Coronary artery (tissue), 2 donors: ENCODE data around the gene ELFN1.

Experiments used
- DNase-seq: peaks from one replicate; pipeline ENCODE4 v3.0.0-alpha.2; 2017; ENCODE audit warnings: low spot score
- H3K27ac ChIP-seq, 2 donors: fragments of 200-600 bp; sonication (generic); one replicate each; pipeline ENCODE4 v1.5.1; 2016 to 2019
- H3K4me3 ChIP-seq: fragments of 200-600 bp; sonication (generic); 2 replicates; pipeline ENCODE4 v1.5.1; 2016; ENCODE audit warnings: mild to moderate bottlenecking, moderate library complexity
- CTCF ChIP-seq: fragments of 200-600 bp; sonication (generic); IDR thresholded peaks from one replicate; pipeline ENCODE4 v1.5.1; 2019; ENCODE audit warnings: antibody characterized with exemption

Gene ELFN1

GRCh38 chr7:1653500-1653899 is 16.6 kb upstream of the ELFN1 start:
- H3K27ac ChIP-seq = no peak overlapping the region
- DNase-seq = no peak
- H3K4me3 ChIP-seq = no peak overlapping the region
- TF ChIP-seq CTCF = no peak

GRCh38 chr7:1654111-1654510 is 16.0 kb upstream of the ELFN1 start:
- H3K27ac ChIP-seq = no peak overlapping the region
- no peak overlapping the region for H3K4me3 ChIP-seq
- no peak for TF ChIP-seq CTCF
- DNase-seq = no peak

- Histone ChIP-seq H3K27ac (no peak overlapping the region), H3K4me3 (no peak overlapping the region)
- TF ChIP-seq CTCF = no peak
- DNase-seq = no peak
Measured at GRCh38 chr7:1654738-1655475, 15.2 kb upstream of the ELFN1 start.

- no peak overlapping the region for H3K27ac ChIP-seq
- no peak for TF ChIP-seq CTCF
- no peak for DNase-seq
- no peak overlapping the region for H3K4me3 ChIP-seq
Measured at GRCh38 chr7:1659696-1660095, 10.4 kb upstream of the ELFN1 start.

GRCh38 chr7:1661461-1661860 is 8.6 kb upstream of the ELFN1 start:
- no peak overlapping the region for H3K27ac ChIP-seq
- DNase-seq = no peak
- no peak overlapping the region for H3K4me3 ChIP-seq
- no peak for TF ChIP-seq CTCF

GRCh38 chr7:1662101-1662500 is 8.0 kb upstream of the ELFN1 start:
- TF ChIP-seq CTCF = no peak
- no peak overlapping the region for H3K27ac ChIP-seq
- no peak overlapping the region for H3K4me3 ChIP-seq
- peak; percentile 26 for DNase-seq

GRCh38 chr7:1662767-1663166 is 7.3 kb upstream of the ELFN1 start:
- no peak for TF ChIP-seq CTCF
- peak; percentile 31 for DNase-seq
- H3K4me3 ChIP-seq = no peak overlapping the region
- no peak overlapping the region for H3K27ac ChIP-seq
